HepG2 (cell line): ENCODE measurements around the gene DNAJC5. TPM values are rescaled to one million over a fixed set of nuclear protein-coding genes. Genes with fewer than 3 reads are reported as not detected.

Source experiments
- AHR ChIP-seq: IDR thresholded peaks from 2 replicates; pipeline ENCODE4 v1.6.1; 2018; ENCODE audit warnings: missing genetic modification reagents, missing compliant biosample characterization
- ESRRA ChIP-seq: sonication (generic); formaldehyde crosslinking; IDR thresholded peaks from 2 replicates; pipeline ENCODE4 v1.5.1; 2020; ENCODE audit warnings: mild to moderate bottlenecking, low read depth, missing genetic modification reagents
- FIP1L1 ChIP-seq: fragments of 200-400 bp; formaldehyde crosslinking; IDR thresholded peaks from 2 replicates; pipeline ENCODE4 v1.6.1; 2018; ENCODE audit warnings: low read depth, mild to moderate bottlenecking, low read length, moderate library complexity, borderline replicate concordance; ENCODE audit not compliant: insufficient read depth
- GATAD1 ChIP-seq: IDR thresholded peaks from 2 replicates; pipeline ENCODE4 v1.6.1; 2016; ENCODE audit warnings: missing genetic modification reagents, missing compliant biosample characterization
- ISX ChIP-seq: sonication (generic); formaldehyde crosslinking; conservative IDR thresholded peaks from 2 replicates; pipeline ENCODE4 v1.5.0; 2020; ENCODE audit warnings: missing genetic modification reagents
- KLF12 ChIP-seq: sonication (generic); formaldehyde crosslinking; IDR thresholded peaks from 2 replicates; pipeline ENCODE4 v1.4.0; 2020; ENCODE audit warnings: missing genetic modification reagents, borderline replicate concordance
- NFE2L1 ChIP-seq: sonication (generic); formaldehyde crosslinking; IDR thresholded peaks from 2 replicates; pipeline ENCODE4 v1.4.0; 2020; ENCODE audit warnings: missing genetic modification reagents, mild to moderate bottlenecking, borderline replicate concordance
- POLR2AphosphoS5 ChIP-seq: IDR thresholded peaks from 2 replicates; pipeline ENCODE4 v1.6.1; 2012; ENCODE audit warnings: low read depth, low read length
- RARA ChIP-seq: IDR thresholded peaks from 2 replicates; pipeline ENCODE4 v1.6.1; 2016; ENCODE audit warnings: missing genetic modification reagents, missing compliant biosample characterization
- RELA ChIP-seq: sonication (generic); formaldehyde crosslinking; IDR thresholded peaks from 2 replicates; pipeline ENCODE4 v1.4.0; 2020; ENCODE audit warnings: missing genetic modification reagents
- RXRA ChIP-seq: sonication (generic); formaldehyde crosslinking; IDR thresholded peaks from 2 replicates; pipeline ENCODE4 v1.5.1; 2020; ENCODE audit warnings: missing genetic modification reagents
- SKI ChIP-seq: fragments of 450-650 bp; IDR thresholded peaks from one replicate; pipeline ENCODE4 v1.6.1; 2018; ENCODE audit warnings: mild to moderate bottlenecking; ENCODE audit not compliant: partially characterized antibody
- TBX2 ChIP-seq: sonication (generic); formaldehyde crosslinking; IDR thresholded peaks from 2 replicates; pipeline ENCODE4 v1.5.0; 2020; ENCODE audit warnings: missing genetic modification reagents, mild to moderate bottlenecking, borderline replicate concordance
- TOE1 ChIP-seq: sonication (generic); formaldehyde crosslinking; IDR thresholded peaks from 2 replicates; pipeline ENCODE4 v1.4.0; 2020; ENCODE audit warnings: mild to moderate bottlenecking, missing genetic modification reagents
- ZC3H4 ChIP-seq: sonication (generic); formaldehyde crosslinking; IDR thresholded peaks from 2 replicates; pipeline ENCODE4 v1.4.0; 2020; ENCODE audit warnings: missing genetic modification reagents, borderline replicate concordance
- ZFYVE20 ChIP-seq: sonication (generic); formaldehyde crosslinking; IDR thresholded peaks from 2 replicates; pipeline ENCODE4 v1.8.0; 2023; ENCODE audit warnings: low read depth, mild to moderate bottlenecking, moderate library complexity, missing genetic modification reagents, borderline replicate concordance
- ZNF549 ChIP-seq: sonication (generic); formaldehyde crosslinking; IDR thresholded peaks from 2 replicates; pipeline ENCODE4 v1.5.0; 2020; ENCODE audit warnings: missing genetic modification reagents
- polyA plus RNA-seq, 8 experiments: library from polyadenylated mRNA; depleted of rRNA in 3 of 8; stranded (reverse) in 7 of 8; unstranded in 1 of 8; fragments of >200 nt; fragmentation: Illumina TruSeq in 4 of 8; extraction: Trizol in 4 of 8; gene quantifications; 2 replicates each; pipeline versions ENCODE4 v1.2.1 to v1.2.3, GENCODE V29; 2011 to 2016; ENCODE audit warnings: low read depth in 4 of 8, missing spikeins in 1 of 8, mixed read lengths in 1 of 8; ENCODE audit not compliant: insufficient read depth in 1 of 8
- total RNA-seq, 5 experiments: library from RNA; depleted of rRNA; stranded (reverse); fragments of >200 nt; fragmentation: Illumina TruSeq; extraction: Trizol; gene quantifications; 2 replicates each; pipeline ENCODE4 v1.2.3, GENCODE V29; 2016; ENCODE audit warnings: low read depth in 1 of 5
- TF ChIP-seq, protein P1 (sequence below): sonication (generic); formaldehyde crosslinking; IDR thresholded peaks from 2 replicates; pipeline ENCODE4 v1.5.0; 2020; ENCODE audit warnings: missing genetic modification reagents
- TF ChIP-seq, protein P2 (sequence below): sonication (generic); formaldehyde crosslinking; IDR thresholded peaks from 2 replicates; pipeline ENCODE4 v1.4.0; 2020; ENCODE audit warnings: missing genetic modification reagents
- TF ChIP-seq, protein P3 (sequence below): sonication (generic); formaldehyde crosslinking; IDR thresholded peaks from 2 replicates; pipeline ENCODE4 v1.4.0; 2020; ENCODE audit warnings: missing genetic modification reagents
- TF ChIP-seq, protein P4 (sequence below): sonication (generic); formaldehyde crosslinking; IDR thresholded peaks from 2 replicates; pipeline ENCODE4 v1.4.0; 2020; ENCODE audit warnings: missing genetic modification reagents

Gene DNAJC5
- total and polyA plus RNA-seq, 2 of the 13 experiments (the other 11 are each of a cell fraction or from before 2014, with no cell fraction given) = 42.8 to 64.5 TPM

DNA sequence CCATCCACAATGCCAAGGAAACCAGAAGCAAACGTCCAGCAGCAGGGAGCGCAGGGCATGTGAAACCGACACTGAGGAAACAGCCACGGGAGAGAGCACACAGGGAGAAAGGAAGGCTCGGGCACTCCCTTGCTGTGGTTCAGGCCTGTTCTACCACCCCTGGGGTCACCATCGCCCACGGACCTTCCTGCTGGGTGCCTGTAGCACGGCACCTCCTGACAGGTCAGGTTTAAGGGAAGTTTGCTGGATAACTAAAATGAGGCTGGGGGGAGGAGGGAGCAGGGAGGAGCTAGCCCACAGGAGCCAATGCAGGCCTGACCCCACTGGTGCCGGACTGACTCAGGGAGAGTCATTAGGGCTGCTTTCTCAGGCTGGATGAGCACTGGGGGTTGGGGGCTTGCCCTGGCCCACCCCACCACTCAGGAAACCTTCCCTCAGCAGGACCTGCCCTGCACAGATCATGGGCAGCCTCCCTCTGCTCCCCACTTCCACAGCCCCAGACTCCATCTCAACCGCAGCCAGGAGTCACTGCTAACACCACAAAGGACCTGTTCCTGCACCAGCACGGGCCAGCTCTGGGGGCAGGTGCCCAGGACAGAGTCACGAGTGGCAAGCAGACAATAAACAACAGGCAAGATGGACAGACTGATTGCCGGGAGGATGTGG is 59.0 kb downstream of the DNAJC5 start (continued):
- TF ChIP-seq, protein P1, sequence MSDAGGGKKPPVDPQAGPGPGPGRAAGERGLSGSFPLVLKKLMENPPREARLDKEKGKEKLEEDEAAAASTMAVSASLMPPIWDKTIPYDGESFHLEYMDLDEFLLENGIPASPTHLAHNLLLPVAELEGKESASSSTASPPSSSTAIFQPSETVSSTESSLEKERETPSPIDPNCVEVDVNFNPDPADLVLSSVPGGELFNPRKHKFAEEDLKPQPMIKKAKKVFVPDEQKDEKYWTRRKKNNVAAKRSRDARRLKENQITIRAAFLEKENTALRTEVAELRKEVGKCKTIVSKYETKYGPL = no peak
- no peak for TF ChIP-seq RXRA
- TF ChIP-seq, protein P2, sequence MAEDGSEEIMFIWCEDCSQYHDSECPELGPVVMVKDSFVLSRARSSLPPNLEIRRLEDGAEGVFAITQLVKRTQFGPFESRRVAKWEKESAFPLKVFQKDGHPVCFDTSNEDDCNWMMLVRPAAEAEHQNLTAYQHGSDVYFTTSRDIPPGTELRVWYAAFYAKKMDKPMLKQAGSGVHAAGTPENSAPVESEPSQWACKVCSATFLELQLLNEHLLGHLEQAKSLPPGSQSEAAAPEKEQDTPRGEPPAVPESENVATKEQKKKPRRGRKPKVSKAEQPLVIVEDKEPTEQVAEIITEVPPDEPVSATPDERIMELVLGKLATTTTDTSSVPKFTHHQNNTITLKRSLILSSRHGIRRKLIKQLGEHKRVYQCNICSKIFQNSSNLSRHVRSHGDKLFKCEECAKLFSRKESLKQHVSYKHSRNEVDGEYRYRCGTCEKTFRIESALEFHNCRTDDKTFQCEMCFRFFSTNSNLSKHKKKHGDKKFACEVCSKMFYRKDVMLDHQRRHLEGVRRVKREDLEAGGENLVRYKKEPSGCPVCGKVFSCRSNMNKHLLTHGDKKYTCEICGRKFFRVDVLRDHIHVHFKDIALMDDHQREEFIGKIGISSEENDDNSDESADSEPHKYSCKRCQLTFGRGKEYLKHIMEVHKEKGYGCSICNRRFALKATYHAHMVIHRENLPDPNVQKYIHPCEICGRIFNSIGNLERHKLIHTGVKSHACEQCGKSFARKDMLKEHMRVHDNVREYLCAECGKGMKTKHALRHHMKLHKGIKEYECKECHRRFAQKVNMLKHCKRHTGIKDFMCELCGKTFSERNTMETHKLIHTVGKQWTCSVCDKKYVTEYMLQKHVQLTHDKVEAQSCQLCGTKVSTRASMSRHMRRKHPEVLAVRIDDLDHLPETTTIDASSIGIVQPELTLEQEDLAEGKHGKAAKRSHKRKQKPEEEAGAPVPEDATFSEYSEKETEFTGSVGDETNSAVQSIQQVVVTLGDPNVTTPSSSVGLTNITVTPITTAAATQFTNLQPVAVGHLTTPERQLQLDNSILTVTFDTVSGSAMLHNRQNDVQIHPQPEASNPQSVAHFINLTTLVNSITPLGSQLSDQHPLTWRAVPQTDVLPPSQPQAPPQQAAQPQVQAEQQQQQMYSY (CRISPR knock-in tag) = no peak
- TF ChIP-seq, protein P3, sequence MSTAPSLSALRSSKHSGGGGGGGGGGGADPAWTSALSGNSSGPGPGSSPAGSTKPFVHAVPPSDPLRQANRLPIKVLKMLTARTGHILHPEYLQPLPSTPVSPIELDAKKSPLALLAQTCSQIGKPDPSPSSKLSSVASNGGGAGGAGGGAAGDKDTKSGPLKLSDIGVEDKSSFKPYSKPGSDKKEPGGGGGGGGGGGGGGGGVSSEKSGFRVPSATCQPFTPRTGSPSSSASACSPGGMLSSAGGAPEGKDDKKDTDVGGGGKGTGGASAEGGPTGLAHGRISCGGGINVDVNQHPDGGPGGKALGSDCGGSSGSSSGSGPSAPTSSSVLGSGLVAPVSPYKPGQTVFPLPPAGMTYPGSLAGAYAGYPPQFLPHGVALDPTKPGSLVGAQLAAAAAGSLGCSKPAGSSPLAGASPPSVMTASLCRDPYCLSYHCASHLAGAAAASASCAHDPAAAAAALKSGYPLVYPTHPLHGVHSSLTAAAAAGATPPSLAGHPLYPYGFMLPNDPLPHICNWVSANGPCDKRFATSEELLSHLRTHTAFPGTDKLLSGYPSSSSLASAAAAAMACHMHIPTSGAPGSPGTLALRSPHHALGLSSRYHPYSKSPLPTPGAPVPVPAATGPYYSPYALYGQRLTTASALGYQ (CRISPR knock-in tag) = no peak
- no peak for TF ChIP-seq FIP1L1
- TF ChIP-seq KLF12 (CRISPR knock-in tag) = no peak
- TF ChIP-seq RELA (CRISPR knock-in tag) = no peak
- TF ChIP-seq, protein P4, sequence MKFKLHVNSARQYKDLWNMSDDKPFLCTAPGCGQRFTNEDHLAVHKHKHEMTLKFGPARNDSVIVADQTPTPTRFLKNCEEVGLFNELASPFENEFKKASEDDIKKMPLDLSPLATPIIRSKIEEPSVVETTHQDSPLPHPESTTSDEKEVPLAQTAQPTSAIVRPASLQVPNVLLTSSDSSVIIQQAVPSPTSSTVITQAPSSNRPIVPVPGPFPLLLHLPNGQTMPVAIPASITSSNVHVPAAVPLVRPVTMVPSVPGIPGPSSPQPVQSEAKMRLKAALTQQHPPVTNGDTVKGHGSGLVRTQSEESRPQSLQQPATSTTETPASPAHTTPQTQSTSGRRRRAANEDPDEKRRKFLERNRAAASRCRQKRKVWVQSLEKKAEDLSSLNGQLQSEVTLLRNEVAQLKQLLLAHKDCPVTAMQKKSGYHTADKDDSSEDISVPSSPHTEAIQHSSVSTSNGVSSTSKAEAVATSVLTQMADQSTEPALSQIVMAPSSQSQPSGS = no peak
- no peak for TF ChIP-seq ZC3H4 (CRISPR knock-in tag)
- no peak for TF ChIP-seq AHR (CRISPR knock-in tag)
- no peak for TF ChIP-seq ISX (CRISPR knock-in tag)
- 0 out of 2 replicates have a peak, but pooled peaks have one; percentile 35 for TF ChIP-seq NFE2L1 (CRISPR knock-in tag)
- no peak for TF ChIP-seq TOE1 (CRISPR knock-in tag)
- TF ChIP-seq ZNF549 (CRISPR knock-in tag) = no peak
- 0 out of 2 replicates have a peak, but pooled peaks have one; percentile 21 for TF ChIP-seq POLR2AphosphoS5
- no peak for TF ChIP-seq ZFYVE20 (CRISPR knock-in tag)
- no peak for TF ChIP-seq RARA (CRISPR knock-in tag)
- no peak for TF ChIP-seq ESRRA (CRISPR knock-in tag)
- TF ChIP-seq GATAD1 (CRISPR knock-in tag) = no peak
- no peak for TF ChIP-seq SKI
- no peak for TF ChIP-seq TBX2
